Testis (tissue), 3 donors: ENCODE data around the gene EPO. TPM values are rescaled to one million over a fixed set of nuclear protein-coding genes. Genes with fewer than 3 reads are reported as not detected.

Source experiments
- DNase-seq: peaks from one replicate; pipeline ENCODE4 v3.0.0-alpha.2; 2019
- H3K27ac ChIP-seq, 2 donors: fragments of 200-600 bp; sonication (generic); one replicate each; pipeline ENCODE4 v1.5.1; 2019
- H3K27me3 ChIP-seq: fragments of 200-600 bp; sonication (generic); one replicate; pipeline ENCODE4 v1.5.1; 2019
- H3K36me3 ChIP-seq: fragments of 200-600 bp; sonication (generic); one replicate; pipeline ENCODE4 v1.5.1; 2017; ENCODE audit warnings: low read depth; ENCODE audit errors: missing control alignments
- H3K4me1 ChIP-seq: fragments of 200-600 bp; sonication (generic); one replicate; pipeline ENCODE4 v1.5.1; 2019
- H3K4me3 ChIP-seq, 2 donors: fragments of 200-600 bp; sonication (generic); one replicate each; pipeline ENCODE4 v1.5.1; 2017 to 2019
- H3K9me3 ChIP-seq: fragments of 200-600 bp; sonication (generic); one replicate; pipeline ENCODE4 v1.5.1; 2017
- POLR2A ChIP-seq: fragments of 450-650 bp; IDR thresholded peaks from one replicate; pipeline ENCODE4 v1.6.1; 2017; ENCODE audit warnings: antibody characterized with exemption, mild to moderate bottlenecking, moderate library complexity
- WGBS, 2 donors: methylation state at CpG; one replicate each; pipeline ENCODE4 v1.1.5; 2018; 5-methylcytosine and 5-hydroxymethylcytosine counted together
- intact Hi-C: fragments of 100-400 bp; cut with DNase I; formaldehyde crosslinking; loops from one replicate; pipeline ENCODE4 v1.15.1; 2023; ENCODE audit warnings: low total_unique reads
- polyA plus RNA-seq: library from polyadenylated mRNA; stranded (reverse); fragments of 350-450 nt; fragmentation: Illumina TruSeq; extraction: RNeasy Lipid Tissue Mini Kit (QIAGEN cat#74804); gene quantifications from one replicate; pipeline ENCODE4 v1.2.3, GENCODE V29; 2014; ENCODE audit warnings: low read depth, low replicate concordance; ENCODE audit not compliant: insufficient read depth
- total RNA-seq, 2 donors: library from RNA; depleted of rRNA; stranded (reverse); fragments of >200 nt; gene quantifications; one replicate each; pipeline ENCODE4 v1.2.3, GENCODE V29; 2016
- TF ChIP-seq, protein P1 (sequence below), 3 experiments: fragments of 450-650 bp in 2 of 3; fragments of 200-600 bp in 1 of 3; sonication (generic) in 1 of 3; IDR thresholded peaks; one replicate each; pipeline ENCODE4 v1.5.1; 2016 to 2019; ENCODE audit warnings: antibody characterized with exemption in 3 of 3, mild to moderate bottlenecking in 2 of 3, moderate library complexity in 1 of 3

Gene EPO
- total and polyA plus RNA-seq, 3 donors from 2014 or later = 0.63 to 0.93 (median 0.65) TPM

- 88 to 90% methylated on average over 8 of the region's 8 CpGs for WGBS, 2 donors
Observed at GRCh38 chr7:100728196-100728595, 7.9 kb downstream of the EPO start.

DNA sequence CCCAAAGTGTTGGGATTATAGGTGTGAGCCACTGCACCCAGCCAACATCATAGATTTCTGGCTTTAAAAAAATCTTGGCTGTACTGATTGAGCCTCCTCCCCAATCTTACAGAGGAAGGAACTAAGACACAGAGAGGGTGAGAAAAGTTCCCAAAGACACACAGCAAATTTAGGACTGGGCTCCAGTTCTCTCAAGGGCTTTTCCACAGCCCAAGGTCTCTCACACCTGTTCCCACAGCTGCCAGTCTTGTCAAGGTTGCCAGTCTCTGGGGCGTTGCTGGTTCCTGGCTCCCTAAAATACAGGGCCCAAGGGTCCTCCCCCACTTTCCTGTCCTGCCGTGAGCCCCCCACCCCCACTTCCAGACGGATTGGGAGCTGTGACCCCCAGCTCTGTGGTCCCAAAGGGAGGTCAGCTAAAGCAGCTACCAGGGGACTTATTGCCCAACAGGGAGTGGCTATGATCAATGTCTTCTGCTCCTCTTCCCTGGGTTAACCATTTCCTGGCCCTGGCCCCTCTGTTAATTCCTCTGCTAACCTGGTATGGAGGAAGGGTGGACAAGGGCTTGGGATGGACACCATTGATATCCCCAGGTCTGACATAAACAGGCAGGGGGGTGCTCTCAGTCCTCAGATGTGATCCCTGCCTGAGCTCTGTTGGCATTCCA lies 10.0 kb downstream of the EPO start:
- no peak for TF ChIP-seq POLR2A
- TF ChIP-seq, protein P1, sequence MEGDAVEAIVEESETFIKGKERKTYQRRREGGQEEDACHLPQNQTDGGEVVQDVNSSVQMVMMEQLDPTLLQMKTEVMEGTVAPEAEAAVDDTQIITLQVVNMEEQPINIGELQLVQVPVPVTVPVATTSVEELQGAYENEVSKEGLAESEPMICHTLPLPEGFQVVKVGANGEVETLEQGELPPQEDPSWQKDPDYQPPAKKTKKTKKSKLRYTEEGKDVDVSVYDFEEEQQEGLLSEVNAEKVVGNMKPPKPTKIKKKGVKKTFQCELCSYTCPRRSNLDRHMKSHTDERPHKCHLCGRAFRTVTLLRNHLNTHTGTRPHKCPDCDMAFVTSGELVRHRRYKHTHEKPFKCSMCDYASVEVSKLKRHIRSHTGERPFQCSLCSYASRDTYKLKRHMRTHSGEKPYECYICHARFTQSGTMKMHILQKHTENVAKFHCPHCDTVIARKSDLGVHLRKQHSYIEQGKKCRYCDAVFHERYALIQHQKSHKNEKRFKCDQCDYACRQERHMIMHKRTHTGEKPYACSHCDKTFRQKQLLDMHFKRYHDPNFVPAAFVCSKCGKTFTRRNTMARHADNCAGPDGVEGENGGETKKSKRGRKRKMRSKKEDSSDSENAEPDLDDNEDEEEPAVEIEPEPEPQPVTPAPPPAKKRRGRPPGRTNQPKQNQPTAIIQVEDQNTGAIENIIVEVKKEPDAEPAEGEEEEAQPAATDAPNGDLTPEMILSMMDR (IDR thresholded peaks at IDR 0.05) = no peak
- Histone ChIP-seq H3K27me3 (no peaks in the 10 kb centered on the region), H3K4me1 (peaks cover 6% of the 10 kb centered on the region), H3K36me3 (no peaks in the 10 kb centered on the region), H3K27ac (no peak overlapping the region), H3K9me3 (no peaks in the 10 kb centered on the region), H3K4me3 (no peak overlapping the region)
- WGBS, 2 donors = 36 to 67% methylated on average over 1 to 3 of the region's 3 CpGs
- no peak for DNase-seq
- intact Hi-C loops = no loop called here

More at GRCh38 chr7:100728196-100728595, 7.9 kb downstream of the EPO start:
- H3K36me3 ChIP-seq = no peaks in the 10 kb centered on the region
- no peaks in the 10 kb centered on the region for H3K27me3 ChIP-seq
- H3K27ac ChIP-seq = no peak overlapping the region
- no peaks in the 10 kb centered on the region for H3K9me3 ChIP-seq
- TF ChIP-seq POLR2A = no peak
- TF ChIP-seq, protein P1 (IDR thresholded peaks at IDR 0.05) = no peak
- H3K4me1 ChIP-seq = peaks cover 6% of the 10 kb centered on the region
- DNase-seq = no peak
- no peak overlapping the region for H3K4me3 ChIP-seq
- intact Hi-C loops = no loop called here

- Histone ChIP-seq H3K4me1 (no peaks in the 10 kb centered on the region), H3K4me3 (no peak overlapping the region), H3K9me3 (no peaks in the 10 kb centered on the region), H3K36me3 (no peaks in the 10 kb centered on the region), H3K27me3 (no peaks in the 10 kb centered on the region), H3K27ac (no peak overlapping the region)
- WGBS, 2 donors = 84 to 86% methylated on average over 10 to 11 of the region's 11 CpGs
- TF ChIP-seq POLR2A = no peak
- TF ChIP-seq, protein P1 (IDR thresholded peaks at IDR 0.05) = no peak
- intact Hi-C loops = no loop called here
- no peak for DNase-seq
Observed at GRCh38 chr7:100731937-100732636, 11.8 kb downstream of the EPO start.

- WGBS, 2 donors = 80 to 85% methylated on average over 7 of the region's 7 CpGs
- no peak for DNase-seq
- Histone ChIP-seq H3K4me3 (no peak overlapping the region), H3K4me1 (no peaks in the 10 kb centered on the region), H3K9me3 (no peaks in the 10 kb centered on the region), H3K27ac (no peak overlapping the region), H3K27me3 (no peaks in the 10 kb centered on the region), H3K36me3 (no peaks in the 10 kb centered on the region)
- intact Hi-C loops = no loop called here
- TF ChIP-seq POLR2A = no peak
- TF ChIP-seq, protein P1 (IDR thresholded peaks at IDR 0.05) = no peak
Observed at GRCh38 chr7:100735730-100736129, 15.5 kb downstream of the EPO start.
